ENCODE data around the gene USP3.
"Not testable (repeated sequence)": the region's sequence is repeated elsewhere in the genome, so short reads cannot be mapped to it uniquely, and the experiment has no call there.

USP3 gene

GRCh38 chr15:63615935-63616334, 111.5 kb downstream of the USP3 start:
- H2AFZ ChIP-seq (ENCODE audit: low read depth, low read length) = no peak overlapping the region
- no peaks in the 10 kb centered on the region for H3K27me3 ChIP-seq (ENCODE audit: insufficient read depth, low read length)
- H3K4me1 ChIP-seq (ENCODE audit: insufficient read depth, low read length) = peaks cover 6% of the 10 kb centered on the region
- no peak overlapping the region for H3K4me3 ChIP-seq (ENCODE audit: low read length)
- no peaks in the 10 kb centered on the region for H3K9me3 ChIP-seq (ENCODE audit: low read length)
- H3K36me3 ChIP-seq (ENCODE audit: insufficient read depth, low read length) = peaks cover 37% of the 10 kb centered on the region

- peaks cover 39% of the 10 kb centered on the region for H3K36me3 ChIP-seq (ENCODE audit: insufficient read depth, low read length)
- not testable (repeated sequence) for H3K4me3 ChIP-seq (ENCODE audit: low read length); H2AFZ ChIP-seq (ENCODE audit: low read depth, low read length); H3K4me1 ChIP-seq (ENCODE audit: insufficient read depth, low read length); H3K9me3 ChIP-seq (ENCODE audit: low read length); H3K27me3 ChIP-seq (ENCODE audit: insufficient read depth, low read length)
Observed at GRCh38 chr15:63617147-63617546, 112.8 kb downstream of the USP3 start.

GRCh38 chr15:63617627-63618026, 113.2 kb downstream of the USP3 start:
- H3K27me3 ChIP-seq (ENCODE audit: insufficient read depth, low read length); H3K4me1 ChIP-seq (ENCODE audit: insufficient read depth, low read length); H3K4me3 ChIP-seq (ENCODE audit: low read length); H2AFZ ChIP-seq (ENCODE audit: low read depth, low read length); H3K9me3 ChIP-seq (ENCODE audit: low read length): not testable (repeated sequence)
- peaks cover 37% of the 10 kb centered on the region for H3K36me3 ChIP-seq (ENCODE audit: insufficient read depth, low read length)

- H3K27me3 ChIP-seq (ENCODE audit: insufficient read depth, low read length); H3K9me3 ChIP-seq (ENCODE audit: low read length); H3K4me3 ChIP-seq (ENCODE audit: low read length); H2AFZ ChIP-seq (ENCODE audit: low read depth, low read length); H3K4me1 ChIP-seq (ENCODE audit: insufficient read depth, low read length): not testable (repeated sequence)
- H3K36me3 ChIP-seq (ENCODE audit: insufficient read depth, low read length) = peaks cover 47% of the 10 kb centered on the region
Observed at GRCh38 chr15:63620760-63621159, 116.4 kb downstream of the USP3 start.

GRCh38 chr15:63623232-63623969, 119.0 kb downstream of the USP3 start:
- no peaks in the 10 kb centered on the region for H3K4me1 ChIP-seq (ENCODE audit: insufficient read depth, low read length)
- no peak overlapping the region for H3K4me3 ChIP-seq (ENCODE audit: low read length)
- H3K9me3 ChIP-seq (ENCODE audit: low read length) = no peaks in the 10 kb centered on the region
- H3K36me3 ChIP-seq (ENCODE audit: insufficient read depth, low read length) = peaks cover 55% of the 10 kb centered on the region
- no peaks in the 10 kb centered on the region for H3K27me3 ChIP-seq (ENCODE audit: insufficient read depth, low read length)
- H2AFZ ChIP-seq (ENCODE audit: low read depth, low read length) = no peak overlapping the region

GRCh38 chr15:63626955-63627354, 122.6 kb downstream of the USP3 start:
- Histone ChIP-seq H3K27me3 (ENCODE audit: insufficient read depth, low read length) (no peaks in the 10 kb centered on the region), H3K4me3 (ENCODE audit: low read length) (no peak overlapping the region), H3K4me1 (ENCODE audit: insufficient read depth, low read length) (no peaks in the 10 kb centered on the region), H3K9me3 (ENCODE audit: low read length) (no peaks in the 10 kb centered on the region), H3K36me3 (ENCODE audit: insufficient read depth, low read length) (peaks cover 74% of the 10 kb centered on the region), H2AFZ (ENCODE audit: low read depth, low read length) (no peak overlapping the region)

GRCh38 chr15:63628123-63628822, 123.9 kb downstream of the USP3 start:
- Histone ChIP-seq H3K4me1 (ENCODE audit: insufficient read depth, low read length) (no peaks in the 10 kb centered on the region), H2AFZ (ENCODE audit: low read depth, low read length) (no peak overlapping the region), H3K4me3 (ENCODE audit: low read length) (no peak overlapping the region), H3K36me3 (ENCODE audit: insufficient read depth, low read length) (peaks cover 76% of the 10 kb centered on the region), H3K27me3 (ENCODE audit: insufficient read depth, low read length) (no peaks in the 10 kb centered on the region), H3K9me3 (ENCODE audit: low read length) (no peaks in the 10 kb centered on the region)

- Histone ChIP-seq H3K9me3 (ENCODE audit: low read length) (no peaks in the 10 kb centered on the region), H3K4me3 (ENCODE audit: low read length) (no peak overlapping the region), H3K27me3 (ENCODE audit: insufficient read depth, low read length) (no peaks in the 10 kb centered on the region), H3K36me3 (ENCODE audit: insufficient read depth, low read length) (peaks cover 73% of the 10 kb centered on the region), H3K4me1 (ENCODE audit: insufficient read depth, low read length) (no peaks in the 10 kb centered on the region), H2AFZ (ENCODE audit: low read depth, low read length) (no peak overlapping the region)
Observed at GRCh38 chr15:63630036-63630751, 125.8 kb downstream of the USP3 start.

- Histone ChIP-seq H3K9me3 (ENCODE audit: low read length) (no peaks in the 10 kb centered on the region), H3K27me3 (ENCODE audit: insufficient read depth, low read length) (no peaks in the 10 kb centered on the region), H2AFZ (ENCODE audit: low read depth, low read length) (no peak overlapping the region), H3K4me3 (ENCODE audit: low read length) (no peak overlapping the region), H3K36me3 (ENCODE audit: insufficient read depth, low read length) (peaks cover 78% of the 10 kb centered on the region), H3K4me1 (ENCODE audit: insufficient read depth, low read length) (no peaks in the 10 kb centered on the region)
Observed at GRCh38 chr15:63633312-63633711, 128.9 kb downstream of the USP3 start.

- Histone ChIP-seq H3K4me1 (ENCODE audit: insufficient read depth, low read length) (no peaks in the 10 kb centered on the region), H3K36me3 (ENCODE audit: insufficient read depth, low read length) (peaks cover 79% of the 10 kb centered on the region), H2AFZ (ENCODE audit: low read depth, low read length) (no peak overlapping the region), H3K9me3 (ENCODE audit: low read length) (no peaks in the 10 kb centered on the region), H3K4me3 (ENCODE audit: low read length) (no peak overlapping the region), H3K27me3 (ENCODE audit: insufficient read depth, low read length) (no peaks in the 10 kb centered on the region)
Observed at GRCh38 chr15:63634154-63634553, 129.8 kb downstream of the USP3 start.

- peaks cover 88% of the 10 kb centered on the region for H3K36me3 ChIP-seq (ENCODE audit: insufficient read depth, low read length)
- H3K27me3 ChIP-seq (ENCODE audit: insufficient read depth, low read length) = no peaks in the 10 kb centered on the region
- no peak overlapping the region for H2AFZ ChIP-seq (ENCODE audit: low read depth, low read length)
- H3K4me1 ChIP-seq (ENCODE audit: insufficient read depth, low read length) = no peaks in the 10 kb centered on the region
- no peaks in the 10 kb centered on the region for H3K9me3 ChIP-seq (ENCODE audit: low read length)
- no peak overlapping the region for H3K4me3 ChIP-seq (ENCODE audit: low read length)
Observed at GRCh38 chr15:63636518-63637061, 132.2 kb downstream of the USP3 start.

- Histone ChIP-seq H3K4me1 (ENCODE audit: insufficient read depth, low read length) (no peaks in the 10 kb centered on the region), H2AFZ (ENCODE audit: low read depth, low read length) (no peak overlapping the region), H3K36me3 (ENCODE audit: insufficient read depth, low read length) (peaks cover 82% of the 10 kb centered on the region), H3K27me3 (ENCODE audit: insufficient read depth, low read length) (no peaks in the 10 kb centered on the region), H3K4me3 (ENCODE audit: low read length) (no peak overlapping the region), H3K9me3 (ENCODE audit: low read length) (no peaks in the 10 kb centered on the region)
Observed at GRCh38 chr15:63638839-63639238, 134.4 kb downstream of the USP3 start.

GRCh38 chr15:63640146-63640545, 135.8 kb downstream of the USP3 start:
- Histone ChIP-seq H3K4me3 (ENCODE audit: low read length) (no peak overlapping the region), H2AFZ (ENCODE audit: low read depth, low read length) (no peak overlapping the region), H3K27me3 (ENCODE audit: insufficient read depth, low read length) (no peaks in the 10 kb centered on the region), H3K36me3 (ENCODE audit: insufficient read depth, low read length) (peaks cover 81% of the 10 kb centered on the region), H3K9me3 (ENCODE audit: low read length) (no peaks in the 10 kb centered on the region), H3K4me1 (ENCODE audit: insufficient read depth, low read length) (no peaks in the 10 kb centered on the region)
